GM18511 (cell line): ENCODE measurements around the gene NLGN4Y.

Experiments used
- ATAC-seq: cut with Tn5 transposase; IDR thresholded peaks from one replicate; pipeline ENCODE4 v1.9.1; 2021; ENCODE audit warnings: mild to moderate bottlenecking, moderate library complexity; ENCODE audit not compliant: unreplicated experiment

NLGN4Y gene

GRCh38 chrY:14644157-14644952, 120.0 kb downstream of the NLGN4Y start:
- ATAC-seq, result no peak

GRCh38 chrY:14679181-14679580, 154.9 kb downstream of the NLGN4Y start:
- no peak for ATAC-seq

GRCh38 chrY:14694543-14694942, 170.2 kb downstream of the NLGN4Y start:
- no peak for ATAC-seq

GRCh38 chrY:14708158-14708557, 183.8 kb downstream of the NLGN4Y start:
- no peak for ATAC-seq

- ATAC-seq, result no peak
Observed at GRCh38 chrY:14741596-14741995, 217.3 kb downstream of the NLGN4Y start.

GRCh38 chrY:14748329-14748728, 224.0 kb downstream of the NLGN4Y start:
- ATAC-seq, result no peak

GRCh38 chrY:14755571-14755970, 231.2 kb downstream of the NLGN4Y start:
- no peak for ATAC-seq

- no peak for ATAC-seq
Observed at GRCh38 chrY:14762903-14763302, 238.6 kb downstream of the NLGN4Y start.

GRCh38 chrY:14763600-14763999, 239.3 kb downstream of the NLGN4Y start:
- ATAC-seq, result no peak

GRCh38 chrY:14778208-14778607, 253.9 kb downstream of the NLGN4Y start:
- ATAC-seq, result no peak

GRCh38 chrY:14793104-14793503, 268.8 kb downstream of the NLGN4Y start:
- ATAC-seq, result no peak

GRCh38 chrY:14793674-14794073, 269.3 kb downstream of the NLGN4Y start:
- ATAC-seq, result no peak

GRCh38 chrY:14798010-14798409, 273.7 kb downstream of the NLGN4Y start:
- no peak for ATAC-seq

- ATAC-seq, result no peak
Observed at GRCh38 chrY:14801096-14801495, 276.8 kb downstream of the NLGN4Y start.

GRCh38 chrY:14802125-14802524, 277.8 kb downstream of the NLGN4Y start:
- ATAC-seq, result no peak

- no peak for ATAC-seq
Observed at GRCh38 chrY:14804041-14804440, 279.7 kb downstream of the NLGN4Y start.

GRCh38 chrY:14818452-14818851, 294.1 kb downstream of the NLGN4Y start:
- ATAC-seq, result no peak

- no peak for ATAC-seq
Observed at GRCh38 chrY:14822201-14822600, 297.9 kb downstream of the NLGN4Y start.

- no peak for ATAC-seq
Observed at GRCh38 chrY:14822906-14823305, 298.6 kb downstream of the NLGN4Y start.

GRCh38 chrY:14824583-14824982, 300.3 kb downstream of the NLGN4Y start:
- ATAC-seq, result no peak

GRCh38 chrY:14825728-14826127, 301.4 kb downstream of the NLGN4Y start:
- ATAC-seq, result no peak

- no peak for ATAC-seq
Observed at GRCh38 chrY:14828531-14828930, 304.2 kb downstream of the NLGN4Y start.

GRCh38 chrY:14829366-14829885, 305.1 kb downstream of the NLGN4Y start:
- no peak for ATAC-seq
